Activated CD4-positive, alpha-beta memory T cell treated with anti-CD3 and anti-CD28 coated beads, Interleukin-2, amount 10 ng/mL, durations not matched to agents 7 days and 5 days (primary cell): ENCODE data around the gene NUSAP1. TPM values are rescaled to one million over a fixed set of nuclear protein-coding genes. Genes with fewer than 3 reads are reported as not detected.
A peak's percentile ranks its signal among the peaks of the same experiment; 100 is the strongest.
"Not testable (repeated sequence)": the region's sequence is repeated elsewhere in the genome, so short reads cannot be mapped to it uniquely, and the experiment has no call there.

Experiments used
- CTCF ChIA-PET: fragments of 350-600 bp; sonication (Branson Sonifier 250); formaldehyde crosslinking; loops from one replicate; lab custom pipeline; 2021; ENCODE audit warnings: antibody characterized with exemption, inconsistent platforms; lab: Charles Lee
- POLR2A ChIA-PET: fragments of 350-600 bp; sonication (Branson Sonifier 250); formaldehyde crosslinking; loops from one replicate; lab custom pipeline; 2021; ENCODE audit warnings: antibody characterized with exemption; lab: Charles Lee
- DNase-seq: peaks from one replicate; pipeline ENCODE4 v3.0.0-alpha.2; 2020
- H3K27ac Mint-ChIP-seq: one replicate; pipeline ENCODE4 v1.8.0; 2021; ENCODE audit warnings: mild to moderate bottlenecking, mixed read lengths
- H3K27me3 Mint-ChIP-seq: one replicate; pipeline ENCODE4 v1.8.0; 2021; ENCODE audit warnings: mixed read lengths
- H3K36me3 Mint-ChIP-seq: one replicate; pipeline ENCODE4 v1.8.0; 2021; ENCODE audit warnings: low read depth, mixed read lengths
- H3K4me1 Mint-ChIP-seq: one replicate; pipeline ENCODE4 v1.8.0; 2021; ENCODE audit warnings: mixed read lengths
- H3K4me3 Mint-ChIP-seq: one replicate; pipeline ENCODE4 v1.8.0; 2021; ENCODE audit warnings: mild to moderate bottlenecking, mixed read lengths
- H3K9me3 Mint-ChIP-seq: one replicate; pipeline ENCODE4 v1.8.0; 2021; ENCODE audit warnings: mixed read lengths
- total RNA-seq, 2 experiments: library from RNA; stranded (reverse); gene quantifications; one replicate each; pipeline ENCODE4 v1.2.3, GENCODE V29; 2021

Gene NUSAP1
- total RNA-seq, 2 experiments from 2014 or later = 243 to 251 TPM

GRCh38 chr15:41336549-41336948 is 3.9 kb downstream of the NUSAP1 start:
- POLR2A ChIA-PET = interaction anchor here (1.0 to 1.3 kb wide), 6 partner anchors 8 to 53 kb away, joined by 3 to 4 read pairs (median 3); no protein-coding TSS in a partner anchor
- H3K4me1 Mint-ChIP-seq = peaks cover 52% of the 10 kb centered on the region
- H3K4me3 Mint-ChIP-seq = peak overlapping the region; percentile 59
- no peak for DNase-seq
- H3K36me3 Mint-ChIP-seq = peaks cover 70% of the 10 kb centered on the region
- peak overlapping the region; percentile 51 for H3K27ac Mint-ChIP-seq
- H3K27me3 Mint-ChIP-seq = no peaks in the 10 kb centered on the region
- H3K9me3 Mint-ChIP-seq = no peaks in the 10 kb centered on the region
- CTCF ChIA-PET = no interaction called here

- peak overlapping the region; percentile 5 for H3K4me3 Mint-ChIP-seq
- DNase-seq = no peak
- peaks cover 70% of the 10 kb centered on the region for H3K36me3 Mint-ChIP-seq
- ChIA-PET CTCF (no interaction called here), POLR2A (interaction anchor here (1.1 to 1.3 kb wide), 2 partner anchors 37 to 49 kb away, joined by 3 read pairs; no protein-coding TSS in a partner anchor)
- peaks cover 52% of the 10 kb centered on the region for H3K4me1 Mint-ChIP-seq
- H3K27ac Mint-ChIP-seq = peak overlapping the region; percentile 51
- no peaks in the 10 kb centered on the region for H3K9me3 Mint-ChIP-seq
- H3K27me3 Mint-ChIP-seq = no peaks in the 10 kb centered on the region
Observed at GRCh38 chr15:41337047-41337446, 4.4 kb downstream of the NUSAP1 start.

GRCh38 chr15:41337631-41338522 is 5.2 kb downstream of the NUSAP1 start:
- POLR2A ChIA-PET = interaction anchor here (1.1 kb wide), 1 partner anchor 50 kb away, joined by 3 read pairs; no protein-coding TSS in a partner anchor
- H3K9me3 Mint-ChIP-seq = no peaks in the 10 kb centered on the region

GRCh38 chr15:41340189-41340695 is 7.6 kb downstream of the NUSAP1 start:
- Mint-ChIP-seq H3K4me1 (peaks cover 47% of the 10 kb centered on the region), H3K27ac (peak overlapping the region; percentile 7), H3K9me3 (no peaks in the 10 kb centered on the region), H3K27me3 (no peaks in the 10 kb centered on the region), H3K4me3 (no peak overlapping the region), H3K36me3 (peaks cover 76% of the 10 kb centered on the region)
- POLR2A ChIA-PET = interaction anchor here (1.0 to 1.7 kb wide), 2 partner anchors 8 to 10 kb away, joined by 4 to 8 read pairs; partner anchors contain the start of genes NUSAP1 and OIP5
- CTCF ChIA-PET = no interaction called here
- no peak for DNase-seq

More at GRCh38 chr15:41337631-41338522, 5.2 kb downstream of the NUSAP1 start:
- no peak for DNase-seq
- CTCF ChIA-PET = no interaction called here
- Mint-ChIP-seq H3K27me3 (no peaks in the 10 kb centered on the region), H3K4me1 (peaks cover 53% of the 10 kb centered on the region), H3K4me3 (no peak overlapping the region), H3K36me3 (peaks cover 74% of the 10 kb centered on the region), H3K27ac (peak overlapping the region; percentile 22)

GRCh38 chr15:41341519-41341918 is 8.8 kb downstream of the NUSAP1 start:
- CTCF ChIA-PET = interaction anchor here (1.3 kb wide), 1 partner anchor 9 kb away, joined by 3 read pairs; the partner anchor contains the start of genes NUSAP1 and OIP5
- H3K27ac Mint-ChIP-seq = no peak overlapping the region
- H3K36me3 Mint-ChIP-seq = peaks cover 85% of the 10 kb centered on the region
- DNase-seq = no peak
- H3K4me1 Mint-ChIP-seq = peaks cover 44% of the 10 kb centered on the region
- no peak overlapping the region for H3K4me3 Mint-ChIP-seq
- no peaks in the 10 kb centered on the region for H3K27me3 Mint-ChIP-seq
- POLR2A ChIA-PET = interaction anchor here (1.0 to 1.7 kb wide), 3 partner anchors 9 to 18 kb away, joined by 3 to 8 read pairs (median 4); partner anchors contain the start of genes NUSAP1 and OIP5
- H3K9me3 Mint-ChIP-seq = no peaks in the 10 kb centered on the region

- ChIA-PET POLR2A (no interaction called here), CTCF (no interaction called here)
- no peak overlapping the region for H3K27ac Mint-ChIP-seq
- H3K9me3 Mint-ChIP-seq = no peaks in the 10 kb centered on the region
- DNase-seq = no peak
- peaks cover 81% of the 10 kb centered on the region for H3K36me3 Mint-ChIP-seq
- H3K4me3 Mint-ChIP-seq = no peak overlapping the region
- peaks cover 5% of the 10 kb centered on the region for H3K4me1 Mint-ChIP-seq
- H3K27me3 Mint-ChIP-seq = no peaks in the 10 kb centered on the region
Observed at GRCh38 chr15:41347236-41347635, 14.6 kb downstream of the NUSAP1 start.

GRCh38 chr15:41350057-41350717 is 17.5 kb downstream of the NUSAP1 start:
- H3K27me3 Mint-ChIP-seq = no peaks in the 10 kb centered on the region
- no peak overlapping the region for H3K27ac Mint-ChIP-seq
- H3K36me3 Mint-ChIP-seq = peaks cover 70% of the 10 kb centered on the region
- CTCF ChIA-PET = interaction anchor here (1.2 kb wide), 1 partner anchor 18 kb away, joined by 5 read pairs; the partner anchor contains the start of genes NUSAP1 and OIP5
- no peaks in the 10 kb centered on the region for H3K9me3 Mint-ChIP-seq
- no peak overlapping the region for H3K4me3 Mint-ChIP-seq
- DNase-seq = no peak
- H3K4me1 Mint-ChIP-seq = peaks cover 4% of the 10 kb centered on the region
- POLR2A ChIA-PET = interaction anchor here (1.2 kb wide), 2 partner anchors 9 to 18 kb away, joined by 3 to 4 read pairs; partner anchors contain the start of genes NUSAP1 and OIP5

GRCh38 chr15:41354371-41354770 is 21.7 kb downstream of the NUSAP1 start:
- CTCF ChIA-PET = interaction anchor here (0.6 kb wide), 1 partner anchor 75 kb away, joined by 3 read pairs; no protein-coding TSS in a partner anchor
- POLR2A ChIA-PET = interaction anchor here (1.4 kb wide), 1 partner anchor 11 kb away, joined by 6 read pairs; no protein-coding TSS in a partner anchor
- no peak overlapping the region for H3K27ac Mint-ChIP-seq

GRCh38 chr15:41367418-41367817 is 34.7 kb downstream of the NUSAP1 start:
- Mint-ChIP-seq H3K27ac (no peak overlapping the region), H3K27me3 (no peaks in the 10 kb centered on the region), H3K4me3 (no peak overlapping the region), H3K4me1 (no peaks in the 10 kb centered on the region), H3K36me3 (peaks cover 77% of the 10 kb centered on the region), H3K9me3 (no peaks in the 10 kb centered on the region)
- ChIA-PET CTCF (no interaction called here), POLR2A (no interaction called here)
- DNase-seq = no peak

More at GRCh38 chr15:41354371-41354770, 21.7 kb downstream of the NUSAP1 start:
- Mint-ChIP-seq H3K27me3 (no peaks in the 10 kb centered on the region), H3K9me3 (no peaks in the 10 kb centered on the region), H3K4me3 (no peak overlapping the region), H3K4me1 (no peaks in the 10 kb centered on the region), H3K36me3 (peaks cover 68% of the 10 kb centered on the region)
- DNase-seq = no peak

- Mint-ChIP-seq H3K9me3 (no peaks in the 10 kb centered on the region), H3K27ac (no peak overlapping the region), H3K27me3 (no peaks in the 10 kb centered on the region), H3K36me3 (peaks cover 59% of the 10 kb centered on the region), H3K4me3 (no peak overlapping the region), H3K4me1 (no peaks in the 10 kb centered on the region)
- POLR2A ChIA-PET = no interaction called here
- no peak for DNase-seq
- CTCF ChIA-PET = no interaction called here
Observed at GRCh38 chr15:41377978-41378377, 45.3 kb downstream of the NUSAP1 start.

- POLR2A ChIA-PET, H3K27me3 Mint-ChIP-seq, H3K4me1 Mint-ChIP-seq, H3K4me3 Mint-ChIP-seq, H3K9me3 Mint-ChIP-seq, DNase-seq, CTCF ChIA-PET, H3K27ac Mint-ChIP-seq: not testable (repeated sequence)
- peaks cover 34% of the 10 kb centered on the region for H3K36me3 Mint-ChIP-seq
Observed at GRCh38 chr15:41383974-41384749, 51.5 kb downstream of the NUSAP1 start.

- H3K9me3 Mint-ChIP-seq = no peaks in the 10 kb centered on the region
- DNase-seq = no peak
- no peak overlapping the region for H3K4me3 Mint-ChIP-seq
- CTCF ChIA-PET = interaction anchor here (0.7 kb wide), 1 partner anchor 29 kb away, joined by 3 read pairs; the partner anchor contains the start of gene RTF1
- peaks cover 18% of the 10 kb centered on the region for H3K36me3 Mint-ChIP-seq
- POLR2A ChIA-PET = no interaction called here
- no peak overlapping the region for H3K27ac Mint-ChIP-seq
- peaks cover 7% of the 10 kb centered on the region for H3K4me1 Mint-ChIP-seq
- no peaks in the 10 kb centered on the region for H3K27me3 Mint-ChIP-seq
Observed at GRCh38 chr15:41387646-41388045, 55.0 kb downstream of the NUSAP1 start.
